Right lobe of liver (tissue), 4 donors: ENCODE measurements around the gene ZBTB25.

Source experiments
- CTCF ChIP-seq, 4 donors: fragments of 200-600 bp in 3 of 4; fragments of 450-650 bp in 1 of 4; IDR thresholded peaks; one replicate each; pipeline versions ENCODE4 v1.5.1 to v1.8.0; 2016 to 2022; ENCODE audit warnings: antibody characterized with exemption in 4 of 4, mild to moderate bottlenecking in 2 of 4
- POLR2A ChIP-seq: fragments of 450-650 bp; IDR thresholded peaks from one replicate; pipeline ENCODE4 v1.6.1; 2017; ENCODE audit warnings: antibody characterized with exemption, mild to moderate bottlenecking
- donor health status: DM: no; HTN: no; CAD: no.
- donor health status: DM: no; HTN: no; CAD: no.
- donor health status: DM: no; HTN: yes; CAD: no.

GRCh38 chr14:64412237-64412636, 91.4 kb downstream of the ZBTB25 start:
- TF ChIP-seq CTCF (IDR thresholded peaks at IDR 0.05), result no peak
- no peak for TF ChIP-seq POLR2A
